Gastroesophageal sphincter (tissue), 4 donors: ENCODE measurements around the gene ATP6V0D1. TPM values are rescaled to one million over a fixed set of nuclear protein-coding genes. Genes with fewer than 3 reads are reported as not detected.

Source experiments
- ATAC-seq: fragments of 150-250 bp; one replicate; pipeline ENCODE4 v1.9.1; 2016; ENCODE audit warnings: mild to moderate bottlenecking, moderate library complexity
- H3K27ac ChIP-seq, 4 donors: fragments of 200-600 bp; sonication (generic) in 3 of 4; 1 replicate in 3 of 4; 2 replicates in 1 of 4; pipeline ENCODE4 v1.5.1; 2016 to 2019
- H3K27me3 ChIP-seq: fragments of 200-600 bp; sonication (generic); one replicate; pipeline ENCODE4 v1.5.1; 2019
- H3K36me3 ChIP-seq, 2 donors: fragments of 200-600 bp; sonication (generic); one replicate each; pipeline ENCODE4 v1.5.1; 2019; ENCODE audit warnings: control low read depth in 1 of 2
- H3K4me1 ChIP-seq, 3 donors: fragments of 200-600 bp; sonication (generic); 1 replicate in 2 of 3; 2 replicates in 1 of 3; pipeline ENCODE4 v1.5.1; 2016 to 2019; ENCODE audit warnings: control low read depth in 2 of 3
- H3K4me3 ChIP-seq, 2 donors: fragments of 200-600 bp; sonication (generic); one replicate each; pipeline ENCODE4 v1.5.1; 2019; ENCODE audit warnings: mild to moderate bottlenecking in 1 of 2, moderate library complexity in 1 of 2
- H3K9me3 ChIP-seq, 3 donors: fragments of 200-600 bp; sonication (generic); one replicate each; pipeline ENCODE4 v1.5.1; 2017 to 2019; ENCODE audit warnings: control low read depth in 2 of 3
- EP300 ChIP-seq: sonication (generic); formaldehyde crosslinking; IDR thresholded peaks from one replicate; pipeline ENCODE4 v1.6.1; 2017; ENCODE audit warnings: antibody characterized with exemption, mild to moderate bottlenecking
- POLR2A ChIP-seq, 2 donors: fragments of 450-650 bp; IDR thresholded peaks; one replicate each; pipeline ENCODE4 v1.6.1; 2017; ENCODE audit warnings: antibody characterized with exemption in 2 of 2, mild to moderate bottlenecking in 2 of 2, moderate library complexity in 1 of 2
- POLR2AphosphoS5 ChIP-seq: sonication (generic); formaldehyde crosslinking; IDR thresholded peaks from one replicate; pipeline ENCODE4 v1.6.1; 2017; ENCODE audit warnings: antibody characterized with exemption
- WGBS, 2 donors: methylation state at CpG; one replicate each; pipeline ENCODE4 v1.1.5; 2018; ENCODE audit warnings: low coverage in 1 of 2; 5-methylcytosine and 5-hydroxymethylcytosine counted together
- total RNA-seq, 4 donors: library from RNA; depleted of rRNA; stranded (reverse); fragments of >200 nt; gene quantifications; one replicate each; pipeline ENCODE4 v1.1.0, GENCODE V29; 2016
- TF ChIP-seq, protein P1 (sequence below), 4 experiments: fragments of 200-600 bp in 2 of 4; fragments of 450-650 bp in 2 of 4; sonication (generic) in 1 of 4; IDR thresholded peaks; one replicate each; pipeline ENCODE4 v1.5.1; 2017 to 2019; ENCODE audit warnings: antibody characterized with exemption in 4 of 4, mild to moderate bottlenecking in 2 of 4, moderate library complexity in 2 of 4

ATP6V0D1 gene
- total RNA-seq, 4 donors from 2014 or later: 94.2 to 145 (median 110) TPM

DNA sequence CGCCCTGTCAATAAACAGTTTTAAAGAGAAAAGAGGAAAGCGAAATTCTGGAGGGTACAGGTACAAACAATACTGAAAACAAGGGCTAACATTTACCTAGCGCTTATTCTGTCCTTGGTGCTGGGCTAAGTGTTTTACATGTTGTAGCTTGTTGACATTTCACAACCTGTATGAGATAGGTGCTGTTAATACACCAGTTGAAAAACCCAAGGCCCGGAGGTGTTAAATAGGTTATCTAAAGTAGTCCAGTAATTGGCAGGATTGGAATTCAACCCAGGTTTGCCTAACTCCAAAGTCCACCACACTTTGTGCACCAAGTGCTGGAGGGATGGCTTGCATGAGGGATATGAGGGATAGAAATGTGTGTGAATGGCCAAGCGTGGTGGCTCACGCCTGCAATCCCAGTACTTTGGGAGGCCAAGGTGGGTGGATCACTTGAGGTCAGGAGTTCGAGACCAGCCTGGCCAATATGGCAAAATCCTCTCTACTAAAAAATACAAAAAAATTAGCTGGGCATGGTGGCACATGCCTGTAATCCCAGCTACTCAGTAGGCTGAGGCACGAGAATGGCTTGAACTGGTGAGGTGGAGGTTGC, 2.9 kb downstream of the ATP6V0D1 start:
- Histone ChIP-seq H3K27ac (no peak overlapping the region), H3K36me3 (no peaks in the 10 kb centered on the region), H3K4me1 (peaks cover 0 to 82% (median 33%) of the 10 kb centered on the region in 3 donors), H3K9me3 (no peaks in the 10 kb centered on the region), H3K4me3 (no peak overlapping the region), H3K27me3 (no peaks in the 10 kb centered on the region)
- TF ChIP-seq EP300: no peak
- TF ChIP-seq POLR2AphosphoS5: no peak
- TF ChIP-seq POLR2A (IDR thresholded peaks at IDR 0.05): no peak
- TF ChIP-seq, protein P1, sequence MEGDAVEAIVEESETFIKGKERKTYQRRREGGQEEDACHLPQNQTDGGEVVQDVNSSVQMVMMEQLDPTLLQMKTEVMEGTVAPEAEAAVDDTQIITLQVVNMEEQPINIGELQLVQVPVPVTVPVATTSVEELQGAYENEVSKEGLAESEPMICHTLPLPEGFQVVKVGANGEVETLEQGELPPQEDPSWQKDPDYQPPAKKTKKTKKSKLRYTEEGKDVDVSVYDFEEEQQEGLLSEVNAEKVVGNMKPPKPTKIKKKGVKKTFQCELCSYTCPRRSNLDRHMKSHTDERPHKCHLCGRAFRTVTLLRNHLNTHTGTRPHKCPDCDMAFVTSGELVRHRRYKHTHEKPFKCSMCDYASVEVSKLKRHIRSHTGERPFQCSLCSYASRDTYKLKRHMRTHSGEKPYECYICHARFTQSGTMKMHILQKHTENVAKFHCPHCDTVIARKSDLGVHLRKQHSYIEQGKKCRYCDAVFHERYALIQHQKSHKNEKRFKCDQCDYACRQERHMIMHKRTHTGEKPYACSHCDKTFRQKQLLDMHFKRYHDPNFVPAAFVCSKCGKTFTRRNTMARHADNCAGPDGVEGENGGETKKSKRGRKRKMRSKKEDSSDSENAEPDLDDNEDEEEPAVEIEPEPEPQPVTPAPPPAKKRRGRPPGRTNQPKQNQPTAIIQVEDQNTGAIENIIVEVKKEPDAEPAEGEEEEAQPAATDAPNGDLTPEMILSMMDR (IDR thresholded peaks at IDR 0.05): no peak
- ATAC-seq: no peak
- 60 to 89% methylated on average over 1 to 6 of the region's 8 CpGs for WGBS, 2 donors

- TF ChIP-seq POLR2AphosphoS5 (no peak), EP300 (no peak), POLR2A (IDR thresholded peaks at IDR 0.05) (no peak)
- TF ChIP-seq, protein P1 (IDR thresholded peaks at IDR 0.05): no peak
- no peaks in the 10 kb centered on the region for H3K9me3 ChIP-seq
- H3K4me1 ChIP-seq: peaks cover 0 to 80% (median 22%) of the 10 kb centered on the region in 3 donors
- H3K4me3 ChIP-seq: no peak overlapping the region
- ATAC-seq: no peak
- 75 to 86% methylated on average over 7 to 11 of the region's 11 CpGs for WGBS, 2 donors
- no peaks in the 10 kb centered on the region for H3K27me3 ChIP-seq
- no peak overlapping the region for H3K27ac ChIP-seq
- H3K36me3 ChIP-seq: no peaks in the 10 kb centered on the region
Observed at GRCh38 chr16:67474551-67475455, 6.2 kb downstream of the ATP6V0D1 start.

DNA sequence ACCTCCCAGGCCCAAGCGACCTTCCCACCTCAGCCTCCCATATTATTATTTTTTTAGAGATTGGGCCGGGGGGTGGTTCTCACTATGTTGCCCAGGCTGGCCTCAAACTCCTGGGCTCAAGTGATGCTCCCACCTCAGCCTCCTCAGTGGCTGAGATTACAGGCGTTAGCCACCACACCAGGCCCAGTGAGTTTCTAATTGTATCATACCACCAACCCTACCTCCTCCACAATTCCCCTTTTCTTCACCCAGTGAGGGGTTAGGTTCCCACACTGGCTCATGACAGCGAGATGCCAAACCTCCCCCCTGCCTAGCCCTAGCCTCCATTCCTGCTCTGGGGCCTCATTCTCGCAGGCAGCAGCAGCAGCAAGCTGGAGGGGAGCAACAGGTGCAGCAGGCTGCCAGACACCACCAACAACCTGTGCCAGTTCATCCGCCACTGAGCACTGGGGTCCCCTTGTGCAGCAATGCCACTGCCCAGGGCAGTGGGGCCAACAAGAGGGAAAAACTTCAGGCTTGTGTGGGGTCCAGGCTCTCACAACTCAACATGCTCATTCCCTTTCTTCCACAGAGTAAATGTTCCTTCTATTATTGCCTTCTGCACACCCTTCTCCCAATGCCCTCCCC, 9.1 kb downstream of the ATP6V0D1 start:
- Histone ChIP-seq H3K27ac (no peak overlapping the region), H3K4me3 (no peak overlapping the region), H3K27me3 (no peaks in the 10 kb centered on the region), H3K36me3 (no peaks in the 10 kb centered on the region), H3K4me1 (peaks cover 0 to 53% (median 12%) of the 10 kb centered on the region in 3 donors), H3K9me3 (no peaks in the 10 kb centered on the region)
- ATAC-seq: no peak
- WGBS, 2 donors: 86 to 100% methylated on average over 2 to 6 of the region's 6 CpGs
- TF ChIP-seq, protein P1 (IDR thresholded peaks at IDR 0.05): no peak
- TF ChIP-seq POLR2A (IDR thresholded peaks at IDR 0.05) (no peak), EP300 (no peak), POLR2AphosphoS5 (no peak)

- Histone ChIP-seq H3K27ac (no peak overlapping the region), H3K27me3 (no peaks in the 10 kb centered on the region), H3K4me3 (no peak overlapping the region), H3K4me1 (peaks cover 3 to 52% (median 9%) of the 10 kb centered on the region in 3 donors), H3K9me3 (no peaks in the 10 kb centered on the region), H3K36me3 (no peaks in the 10 kb centered on the region)
- no peak for TF ChIP-seq POLR2A (IDR thresholded peaks at IDR 0.05)
- TF ChIP-seq, protein P1 (IDR thresholded peaks at IDR 0.05): no peak
- TF ChIP-seq EP300: no peak
- TF ChIP-seq POLR2AphosphoS5: no peak
- peak; percentile 30 for ATAC-seq
- 72 to 73% methylated on average over 5 to 6 of the region's 7 CpGs for WGBS, 2 donors
Observed at GRCh38 chr16:67470359-67470758, 10.6 kb downstream of the ATP6V0D1 start.
